GM21515 (cell line): Measurements from ENCODE around the gene TMEM219.

Source experiments
- ATAC-seq: cut with Tn5 transposase; IDR thresholded peaks from one replicate; pipeline ENCODE4 v1.9.1; 2021; ENCODE audit not compliant: unreplicated experiment

Gene TMEM219

GRCh38 chr16:29978564-29979270, 16.8 kb downstream of the TMEM219 start:
- ATAC-seq, result no peak

GRCh38 chr16:29982560-29983419, 20.9 kb downstream of the TMEM219 start:
- no peak for ATAC-seq

- no peak for ATAC-seq
These were observed 21.7 kb downstream of the TMEM219 start for GRCh38 chr16:29983420-29984136.

GRCh38 chr16:29984137-29984763, 22.4 kb downstream of the TMEM219 start:
- ATAC-seq, result no peak

GRCh38 chr16:29984764-29985147, 22.9 kb downstream of the TMEM219 start:
- ATAC-seq, result no peak

GRCh38 chr16:29985271-29985811, 23.5 kb downstream of the TMEM219 start:
- ATAC-seq, result no peak

GRCh38 chr16:29986231-29986630, 24.4 kb downstream of the TMEM219 start:
- no peak for ATAC-seq

- ATAC-seq, result no peak
These were observed 25.1 kb downstream of the TMEM219 start for GRCh38 chr16:29986931-29987330.

GRCh38 chr16:29987371-29988085, 25.6 kb downstream of the TMEM219 start:
- ATAC-seq, result no peak

- ATAC-seq, result no peak
These were observed 26.6 kb downstream of the TMEM219 start for GRCh38 chr16:29988346-29989075.

- no peak for ATAC-seq
These were observed 27.4 kb downstream of the TMEM219 start for GRCh38 chr16:29989111-29989858.

- no peak for ATAC-seq
These were observed 28.2 kb downstream of the TMEM219 start for GRCh38 chr16:29990034-29990433.

GRCh38 chr16:29990883-29991570, 29.1 kb downstream of the TMEM219 start:
- no peak for ATAC-seq

GRCh38 chr16:29991571-29991904, 29.7 kb downstream of the TMEM219 start:
- ATAC-seq, result no peak

GRCh38 chr16:29992344-29992967, 30.6 kb downstream of the TMEM219 start:
- no peak for ATAC-seq

GRCh38 chr16:29993191-29993902, 31.5 kb downstream of the TMEM219 start:
- ATAC-seq, result no peak

GRCh38 chr16:29993903-29994599, 32.2 kb downstream of the TMEM219 start:
- no peak for ATAC-seq
